ENCODE data around the gene CRYGC. TPM values are rescaled to one million over a fixed set of nuclear protein-coding genes. Genes with fewer than 3 reads are reported as not detected.

CRYGC gene
- total RNA-seq, result not detected

GRCh38 chr2:208129744-208130711, at the start of gene CRYGC:
Gene CRYGC (minus strand): TSS chr2:208129828. CDS start chr2:208129792, 36 bp downstream.

GRCh38 chr2:208163489-208163888, 33.9 kb upstream of the CRYGC start, which contains the start of gene CRYGA:
Gene CRYGA (minus strand): TSS chr2:208163589. CDS start chr2:208163556, 33 bp downstream.

GRCh38 chr2:208146006-208146405, 16.4 kb upstream of the CRYGC start, which contains the start of gene CRYGB:
Gene CRYGB (minus strand): TSS chr2:208146158. CDS start chr2:208146120, 38 bp downstream.

GRCh38 chr2:208124013-208124715, 5.5 kb downstream of the CRYGC start, which contains the start of gene CRYGD:
Gene CRYGD (minus strand): TSS chr2:208124524. CDS start chr2:208124473, 51 bp downstream.

Other genes with a start within 250 kb of the CRYGC start
- 10 to 100 TPM; 12.0 to 19.6 TPM for gene PLEKHM3, start 104.3 kb downstream of the CRYGC start, total RNA-seq
- under 1 TPM in 1 of 2 donors, not detected in 1; 0.33 TPM for gene CRYGD, start 5.3 kb downstream of the CRYGC start, total RNA-seq
- not detected for gene CRYGB, start 16.3 kb upstream of the CRYGC start, total RNA-seq
- not detected for gene CRYGA, start 33.8 kb upstream of the CRYGC start, total RNA-seq
- not detected for gene C2orf80, start 60.2 kb upstream of the CRYGC start, total RNA-seq
- 100 to 1,000 TPM; 142 to 222 TPM for gene IDH1, start 125.2 kb upstream of the CRYGC start, total RNA-seq
- 10 to 100 TPM; 52.9 to 54.7 TPM for gene PIKFYVE, start 136.4 kb upstream of the CRYGC start, total RNA-seq